ENCODE data around the gene FBL.

Gene FBL

GRCh38 chr19:39828654-39829032, 17.5 kb downstream of the FBL start:
- TF ChIP-seq CTCF (IDR thresholded peaks at IDR 0.05), result no peak
- H3K27ac Mint-ChIP-seq, result no peak overlapping the region
- H3K36me3 Mint-ChIP-seq (ENCODE audit: low read depth), result peaks cover 52% of the 10 kb centered on the region
- H3K4me3 Mint-ChIP-seq, result no peak overlapping the region
- DNase-seq, result no peak
- no peaks in the 10 kb centered on the region for H3K27me3 Mint-ChIP-seq (ENCODE audit: low read depth, poor library complexity)
- no peaks in the 10 kb centered on the region for H3K9me3 Mint-ChIP-seq
- peaks cover 32% of the 10 kb centered on the region for H3K4me1 Mint-ChIP-seq

- Mint-ChIP-seq H3K4me3 (no peak overlapping the region), H3K27me3 (ENCODE audit: low read depth, poor library complexity) (no peaks in the 10 kb centered on the region), H3K27ac (peak overlapping the region; percentile 53), H3K36me3 (ENCODE audit: low read depth) (peaks cover 52% of the 10 kb centered on the region), H3K9me3 (no peaks in the 10 kb centered on the region), H3K4me1 (peaks cover 32% of the 10 kb centered on the region)
- no peak for TF ChIP-seq CTCF (IDR thresholded peaks at IDR 0.05)
- no peak for DNase-seq
Observed at GRCh38 chr19:39828015-39828653, 18.0 kb downstream of the FBL start.

- no peak for DNase-seq
- Mint-ChIP-seq H3K9me3 (no peaks in the 10 kb centered on the region), H3K27ac (no peak overlapping the region), H3K27me3 (ENCODE audit: low read depth, poor library complexity) (no peaks in the 10 kb centered on the region), H3K4me3 (no peak overlapping the region), H3K36me3 (ENCODE audit: low read depth) (peaks cover 44% of the 10 kb centered on the region), H3K4me1 (peaks cover 23% of the 10 kb centered on the region)
- TF ChIP-seq CTCF (IDR thresholded peaks at IDR 0.05), result no peak
Observed at GRCh38 chr19:39827216-39827615, 19.0 kb downstream of the FBL start.

GRCh38 chr19:39826311-39826945, 19.8 kb downstream of the FBL start:
- Mint-ChIP-seq H3K27ac (peak overlapping the region; percentile 18), H3K36me3 (ENCODE audit: low read depth) (peaks cover 39% of the 10 kb centered on the region), H3K4me3 (no peak overlapping the region), H3K4me1 (peaks cover 15% of the 10 kb centered on the region), H3K9me3 (no peaks in the 10 kb centered on the region), H3K27me3 (ENCODE audit: low read depth, poor library complexity) (no peaks in the 10 kb centered on the region)
- no peak for TF ChIP-seq CTCF (IDR thresholded peaks at IDR 0.05)
- DNase-seq, result no peak

- no peaks in the 10 kb centered on the region for H3K27me3 Mint-ChIP-seq (ENCODE audit: low read depth, poor library complexity)
- no peak overlapping the region for H3K4me3 Mint-ChIP-seq
- no peak for TF ChIP-seq CTCF (IDR thresholded peaks at IDR 0.05)
- H3K9me3 Mint-ChIP-seq, result no peaks in the 10 kb centered on the region
- DNase-seq, result no peak
- peaks cover 7% of the 10 kb centered on the region for H3K4me1 Mint-ChIP-seq
- peaks cover 31% of the 10 kb centered on the region for H3K36me3 Mint-ChIP-seq (ENCODE audit: low read depth)
- no peak overlapping the region for H3K27ac Mint-ChIP-seq
Observed at GRCh38 chr19:39825531-39826076, 20.6 kb downstream of the FBL start.

GRCh38 chr19:39825093-39825463, 21.1 kb downstream of the FBL start:
- no peak for DNase-seq
- Mint-ChIP-seq H3K9me3 (no peaks in the 10 kb centered on the region), H3K27ac (peak overlapping the region; percentile 95), H3K4me1 (peaks cover 7% of the 10 kb centered on the region), H3K36me3 (ENCODE audit: low read depth) (peaks cover 25% of the 10 kb centered on the region), H3K27me3 (ENCODE audit: low read depth, poor library complexity) (no peaks in the 10 kb centered on the region), H3K4me3 (no peak overlapping the region)
- TF ChIP-seq CTCF (IDR thresholded peaks at IDR 0.05), result no peak

All from nephron progenitor cell (in vitro differentiated cells).